CD14-positive monocyte (primary cell): Measurements from ENCODE around the gene CSRNP3. TPM values are rescaled to one million over a fixed set of nuclear protein-coding genes. Genes with fewer than 3 reads are reported as not detected.

Source experiments
- DNase-seq, 3 donors: peaks; one replicate each; pipeline ENCODE4 v3.0.0-alpha.2; 2011 to 2022
- H2AFZ ChIP-seq: 2 replicates; pipeline ENCODE4 v1.6.0; 2012; ENCODE audit warnings: mild to moderate bottlenecking, low read depth, low read length, inconsistent platforms; ENCODE audit not compliant: insufficient read depth, poor library complexity, severe bottlenecking
- H3K27ac ChIP-seq, 2 donors: 1 replicate in 1 of 2; 2 replicates in 1 of 2; pipeline ENCODE4 v1.5.1; 2012 to 2013; ENCODE audit warnings: low read length in 2 of 2, control low read depth in 1 of 2, inconsistent platforms in 1 of 2, low read depth in 1 of 2, mild to moderate bottlenecking in 1 of 2
- H3K27me3 ChIP-seq, 2 donors: one replicate each; pipeline versions ENCODE4 v1.6.0 to v1.6.1; 2011 to 2013; ENCODE audit warnings: low read length in 2 of 2; ENCODE audit not compliant: control insufficient read depth in 2 of 2, insufficient read depth in 2 of 2
- H3K36me3 ChIP-seq, 2 donors: replicated peaks in 1 of 2; 1 replicate in 1 of 2; 2 replicates in 1 of 2; pipeline versions ENCODE4 v1.5.1 to v1.6.1; 2012 to 2013; ENCODE audit warnings: low read length in 2 of 2, control low read depth in 1 of 2, inconsistent platforms in 1 of 2, mild to moderate bottlenecking in 1 of 2; ENCODE audit not compliant: insufficient read depth in 2 of 2, control insufficient read depth in 1 of 2
- H3K4me1 ChIP-seq, 2 donors: 1 replicate in 1 of 2; 2 replicates in 1 of 2; pipeline versions ENCODE4 v1.5.1 to v1.6.1; 2012 to 2013; ENCODE audit warnings: low read length in 2 of 2, control low read depth in 1 of 2, inconsistent platforms in 1 of 2, mild to moderate bottlenecking in 1 of 2, moderate library complexity in 1 of 2; ENCODE audit not compliant: insufficient read depth in 2 of 2, control insufficient read depth in 1 of 2
- H3K4me2 ChIP-seq: replicated peaks from 2 replicates; pipeline ENCODE3; 2012; ENCODE audit warnings: low read length, moderate library complexity, mild to moderate bottlenecking; ENCODE audit not compliant: poor library complexity, severe bottlenecking; ENCODE audit errors: extremely low read depth
- H3K4me3 ChIP-seq, 3 experiments: fragments of 200-600 bp in 1 of 3; sonication (generic) in 1 of 3; replicated peaks in 1 of 3; 1 replicate in 2 of 3; 2 replicates in 1 of 3; pipeline ENCODE4 v1.5.1; 2011 to 2013; ENCODE audit warnings: low read length in 3 of 3, mild to moderate bottlenecking in 3 of 3, control low read depth in 2 of 3, low read depth in 2 of 3, inconsistent platforms in 1 of 3, moderate library complexity in 1 of 3
- H3K79me2 ChIP-seq: 2 replicates; pipeline ENCODE4 v1.6.0; 2012; ENCODE audit warnings: mild to moderate bottlenecking, control low read depth, inconsistent platforms, low read length, moderate library complexity; ENCODE audit not compliant: insufficient read depth
- H3K9ac ChIP-seq: 2 replicates; pipeline ENCODE4 v1.6.0; 2017; ENCODE audit warnings: low read length, mild to moderate bottlenecking; ENCODE audit not compliant: insufficient read depth, poor library complexity, severe bottlenecking
- H3K9me3 ChIP-seq, 2 donors: replicated peaks in 1 of 2; 1 replicate in 1 of 2; 2 replicates in 1 of 2; pipeline versions ENCODE4 v1.5.1 to v1.6.1; 2012 to 2013; ENCODE audit warnings: low read length in 2 of 2, control low read depth in 1 of 2; ENCODE audit not compliant: control insufficient read depth in 1 of 2, insufficient read depth in 1 of 2
- H4K20me1 ChIP-seq: 2 replicates; pipeline ENCODE4 v1.6.0; 2012; ENCODE audit warnings: mild to moderate bottlenecking, low read length, control low read depth, moderate library complexity; ENCODE audit not compliant: insufficient read depth
- H3K27ac Mint-ChIP-seq, 7 donors: one replicate each; pipeline ENCODE4 v1.8.0; 2020; ENCODE audit warnings: mild to moderate bottlenecking in 7 of 7, mixed read lengths in 7 of 7, moderate library complexity in 6 of 7, inconsistent platforms in 2 of 7
- H3K27me3 Mint-ChIP-seq, 3 donors: one replicate each; pipeline ENCODE4 v1.8.0; 2021 to 2022; ENCODE audit warnings: low read depth in 3 of 3, mild to moderate bottlenecking in 3 of 3, mixed read lengths in 3 of 3, moderate library complexity in 3 of 3, inconsistent platforms in 1 of 3
- H3K36me3 Mint-ChIP-seq, 2 donors: one replicate each; pipeline ENCODE4 v1.8.0; 2020; ENCODE audit warnings: mixed read lengths in 2 of 2, inconsistent platforms in 1 of 2, mild to moderate bottlenecking in 1 of 2
- H3K4me1 Mint-ChIP-seq: one replicate; pipeline ENCODE4 v1.8.0; 2020; ENCODE audit warnings: mild to moderate bottlenecking, mixed read lengths
- H3K4me3 Mint-ChIP-seq, 2 donors: one replicate each; pipeline ENCODE4 v1.8.0; 2020; ENCODE audit warnings: mild to moderate bottlenecking in 2 of 2, mixed read lengths in 2 of 2, moderate library complexity in 1 of 2
- H3K9me3 Mint-ChIP-seq, 7 donors: one replicate each; pipeline ENCODE4 v1.8.0; 2020 to 2022; ENCODE audit warnings: mixed read lengths in 7 of 7, mild to moderate bottlenecking in 6 of 7, moderate library complexity in 6 of 7, inconsistent platforms in 2 of 7
- CTCF ChIP-seq: fragments of 200-600 bp; IDR thresholded peaks from one replicate; pipeline ENCODE4 v1.8.0; 2022; ENCODE audit warnings: antibody characterized with exemption, mild to moderate bottlenecking
- WGBS: methylation state at CpG from one replicate; pipeline ENCODE4 v1.1.5; 2013; ENCODE audit warnings: missing lambda C conversion rate; ENCODE audit not compliant: insufficient coverage; 5-methylcytosine and 5-hydroxymethylcytosine counted together
- intact Hi-C, 2 donors: fragments of 100-400 bp; cut with micrococcal nuclease; formaldehyde crosslinking; loops; one replicate each; pipeline versions ENCODE4 v1.15.0 to v1.15.1; 2023
- polyA plus RNA-seq, 3 donors: library from polyadenylated mRNA; depleted of rRNA in 1 of 3; unstranded in 2 of 3; stranded (reverse) in 1 of 3; fragments of 300-500 nt in 2 of 3; fragments of >200 nt in 1 of 3; fragmentation: Illumina TruSeq in 2 of 3; gene quantifications; 1 replicate in 2 of 3; 2 replicates in 1 of 3; pipeline ENCODE4 v1.2.3, GENCODE V29; 2012 to 2021

Gene CSRNP3
- polyA plus RNA-seq, 3 donors: not detected

GRCh38 chr2:165567273-165567672, 97.8 kb downstream of the CSRNP3 start:
- no CpG with 5 or more reads among the region's 2 CpGs for WGBS
- no peak overlapping the region for H3K27ac Mint-ChIP-seq
- Histone ChIP-seq H3K27me3 (no peaks in the 10 kb centered on the region), H3K9me3 (no peaks in the 10 kb centered on the region), H3K27ac (no peak overlapping the region), H3K4me1 (no peaks in the 10 kb centered on the region), H4K20me1 (no peaks in the 10 kb centered on the region), H3K4me2 (no peak overlapping the region), H2AFZ (no peak overlapping the region), H3K9ac (no peak overlapping the region), H3K79me2 (no peaks in the 10 kb centered on the region), H3K4me3 (no peak overlapping the region), H3K36me3 (no peaks in the 10 kb centered on the region)
- no peak overlapping the region for H3K4me3 Mint-ChIP-seq
- no peak for TF ChIP-seq CTCF
- H3K36me3 Mint-ChIP-seq: no peaks in the 10 kb centered on the region
- peaks cover 0 to 2% (median 0%) of the 10 kb centered on the region in 3 donors for H3K27me3 Mint-ChIP-seq
- no peaks in the 10 kb centered on the region for H3K4me1 Mint-ChIP-seq
- DNase-seq: no peak
- intact Hi-C loops: no loop called here
- H3K9me3 Mint-ChIP-seq: no peaks in the 10 kb centered on the region

GRCh38 chr2:165568361-165568760, 98.9 kb downstream of the CSRNP3 start:
- no peaks in the 10 kb centered on the region for H3K27me3 ChIP-seq
- H3K36me3 ChIP-seq: no peaks in the 10 kb centered on the region
- peaks cover 0 to 2% (median 0%) of the 10 kb centered on the region in 3 donors for H3K27me3 Mint-ChIP-seq
- H3K4me3 ChIP-seq: no peak overlapping the region
- H4K20me1 ChIP-seq: no peaks in the 10 kb centered on the region
- H2AFZ ChIP-seq: no peak overlapping the region
- H3K4me2 ChIP-seq: no peak overlapping the region
- no peaks in the 10 kb centered on the region for H3K9me3 Mint-ChIP-seq
- no peak overlapping the region for H3K27ac ChIP-seq
- no peaks in the 10 kb centered on the region for H3K36me3 Mint-ChIP-seq
- no peak for TF ChIP-seq CTCF
- H3K9me3 ChIP-seq: no peaks in the 10 kb centered on the region
- no peaks in the 10 kb centered on the region for H3K4me1 ChIP-seq
- no peak overlapping the region for H3K4me3 Mint-ChIP-seq
- no peak overlapping the region for H3K27ac Mint-ChIP-seq
- H3K9ac ChIP-seq: no peak overlapping the region
- intact Hi-C loops: no loop called here
- H3K79me2 ChIP-seq: no peaks in the 10 kb centered on the region
- no peak for DNase-seq
- H3K4me1 Mint-ChIP-seq: no peaks in the 10 kb centered on the region
